Cortex of kidney (tissue), 1 donor: ENCODE measurements around the gene SLC38A10.

ENCODE experiments used
- DNase-seq: peaks from one replicate; lab custom pipeline; 2025; lab: John Stamatoyannopoulos, UW

The SLC38A10 gene

GRCh38 chr17:81295031-81295675 lies at the start of gene SLC38A10:
SLC38A10 (minus strand) TSS chr17:81295307; CDS start chr17:81294921, 386 bp downstream.
- DNase-seq = peak; percentile 64

GRCh38 chr17:81342269-81343070 lies 47.4 kb upstream of the SLC38A10 start:
- DNase-seq = no peak

- DNase-seq = no peak
Observed at GRCh38 chr17:81341516-81342268, 46.6 kb upstream of the SLC38A10 start.

- no peak for DNase-seq
Observed at GRCh38 chr17:81340607-81341515, 45.8 kb upstream of the SLC38A10 start.

GRCh38 chr17:81339534-81340296 lies 44.6 kb upstream of the SLC38A10 start:
- DNase-seq = no peak

- no peak for DNase-seq
Observed at GRCh38 chr17:81339191-81339533, 44.1 kb upstream of the SLC38A10 start.

- no peak for DNase-seq
Observed at GRCh38 chr17:81338274-81339190, 43.4 kb upstream of the SLC38A10 start.

- DNase-seq = no peak
Observed at GRCh38 chr17:81337476-81337879, 42.4 kb upstream of the SLC38A10 start.

GRCh38 chr17:81336930-81337325 lies 41.8 kb upstream of the SLC38A10 start:
- no peak for DNase-seq

- DNase-seq = no peak
Observed at GRCh38 chr17:81336296-81336929, 41.3 kb upstream of the SLC38A10 start.

- no peak for DNase-seq
Observed at GRCh38 chr17:81335773-81336157, 40.7 kb upstream of the SLC38A10 start.

- no peak for DNase-seq
Observed at GRCh38 chr17:81334987-81335772, 40.1 kb upstream of the SLC38A10 start.

- DNase-seq = no peak
Observed at GRCh38 chr17:81334391-81334901, 39.3 kb upstream of the SLC38A10 start.

- DNase-seq = no peak
Observed at GRCh38 chr17:81333616-81334368, 38.7 kb upstream of the SLC38A10 start.

- no peak for DNase-seq
Observed at GRCh38 chr17:81332914-81333528, 37.9 kb upstream of the SLC38A10 start.

GRCh38 chr17:81332118-81332834 lies 37.2 kb upstream of the SLC38A10 start:
- DNase-seq = no peak
